DMS53 treated with DMSO at 0.1 percent for 48 hours (cell line): ENCODE data around the gene MBLAC1.

Source experiments
- DNase-seq: peaks from one replicate; lab custom pipeline; 2025; ENCODE audit not compliant: unreplicated experiment; lab: John Stamatoyannopoulos, UW

The MBLAC1 gene

DNA sequence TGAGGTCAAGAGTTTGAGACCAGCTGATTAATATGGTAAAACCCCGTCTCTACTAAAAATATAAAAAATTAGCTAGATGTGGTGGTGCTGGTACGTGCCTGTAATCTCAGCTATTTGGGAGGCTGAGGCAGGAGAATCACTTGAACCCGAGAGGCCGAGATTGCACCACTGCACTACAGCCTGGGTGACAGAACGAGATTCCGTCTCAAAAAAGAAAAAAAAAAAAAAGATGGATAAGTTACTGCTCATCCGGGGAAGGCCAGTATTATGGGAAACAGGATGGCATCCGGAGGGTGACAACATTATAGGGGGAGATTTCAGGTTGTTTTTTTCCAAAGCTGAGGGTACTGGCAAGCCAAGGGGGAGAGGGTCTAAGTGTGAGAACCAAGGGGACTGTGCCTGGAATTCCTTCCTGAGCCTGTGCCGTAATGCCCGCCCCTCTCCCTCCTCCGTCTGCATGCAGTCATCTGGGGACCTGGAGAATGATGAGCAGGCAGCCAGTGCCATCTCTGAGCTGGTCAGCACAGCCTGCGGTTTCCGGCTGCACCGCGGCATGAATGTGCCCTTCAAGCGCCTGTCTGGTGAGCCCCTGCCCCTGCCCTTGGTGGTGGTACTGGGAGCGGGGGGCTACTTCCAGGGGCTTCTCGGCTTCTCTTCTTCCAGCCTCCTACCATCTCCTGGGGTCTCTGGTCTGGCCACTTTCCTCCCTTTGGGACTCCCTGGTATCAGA lies 26.3 kb downstream of the MBLAC1 start:
- no peak for DNase-seq

DNA sequence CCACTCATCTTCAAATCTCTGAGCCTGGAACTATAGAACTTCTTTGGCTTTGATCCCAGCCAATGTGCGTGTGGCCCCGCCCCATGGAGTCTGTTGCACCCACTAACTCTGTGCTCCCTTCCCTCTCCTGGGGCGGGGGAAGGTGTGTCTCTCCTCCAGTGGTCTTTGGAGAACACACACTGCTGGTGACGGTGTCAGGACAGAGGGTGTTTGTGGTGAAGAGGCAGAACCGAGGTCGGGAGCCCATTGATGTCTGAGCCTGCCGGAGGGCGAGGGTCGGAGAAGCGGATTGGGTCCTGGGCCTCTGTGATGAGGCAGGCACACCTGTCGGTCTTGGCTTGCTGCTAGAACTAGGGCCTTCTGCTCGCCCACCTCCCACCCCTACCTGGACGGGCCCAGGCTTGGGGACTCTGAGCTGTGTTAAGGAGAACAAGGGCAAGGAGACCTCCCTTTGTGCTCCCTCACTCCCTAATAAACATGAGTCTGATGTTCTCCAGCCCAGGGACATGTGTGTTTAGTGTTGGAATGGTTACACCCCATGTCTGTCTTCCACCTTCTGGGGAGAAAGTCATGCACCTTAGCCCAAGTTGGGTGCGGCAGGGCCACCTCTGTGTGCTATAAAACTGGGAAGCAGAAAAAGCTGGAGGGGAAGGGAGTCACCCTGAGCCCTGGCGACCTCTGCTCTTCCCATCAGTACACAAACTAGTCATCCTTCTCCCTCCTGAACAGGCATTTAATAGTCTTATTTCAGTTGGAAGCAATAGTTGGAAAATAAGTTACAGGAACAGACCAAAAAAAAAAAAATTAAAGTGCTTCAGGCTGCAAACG lies 27.2 kb downstream of the MBLAC1 start:
- no peak for DNase-seq

DNA sequence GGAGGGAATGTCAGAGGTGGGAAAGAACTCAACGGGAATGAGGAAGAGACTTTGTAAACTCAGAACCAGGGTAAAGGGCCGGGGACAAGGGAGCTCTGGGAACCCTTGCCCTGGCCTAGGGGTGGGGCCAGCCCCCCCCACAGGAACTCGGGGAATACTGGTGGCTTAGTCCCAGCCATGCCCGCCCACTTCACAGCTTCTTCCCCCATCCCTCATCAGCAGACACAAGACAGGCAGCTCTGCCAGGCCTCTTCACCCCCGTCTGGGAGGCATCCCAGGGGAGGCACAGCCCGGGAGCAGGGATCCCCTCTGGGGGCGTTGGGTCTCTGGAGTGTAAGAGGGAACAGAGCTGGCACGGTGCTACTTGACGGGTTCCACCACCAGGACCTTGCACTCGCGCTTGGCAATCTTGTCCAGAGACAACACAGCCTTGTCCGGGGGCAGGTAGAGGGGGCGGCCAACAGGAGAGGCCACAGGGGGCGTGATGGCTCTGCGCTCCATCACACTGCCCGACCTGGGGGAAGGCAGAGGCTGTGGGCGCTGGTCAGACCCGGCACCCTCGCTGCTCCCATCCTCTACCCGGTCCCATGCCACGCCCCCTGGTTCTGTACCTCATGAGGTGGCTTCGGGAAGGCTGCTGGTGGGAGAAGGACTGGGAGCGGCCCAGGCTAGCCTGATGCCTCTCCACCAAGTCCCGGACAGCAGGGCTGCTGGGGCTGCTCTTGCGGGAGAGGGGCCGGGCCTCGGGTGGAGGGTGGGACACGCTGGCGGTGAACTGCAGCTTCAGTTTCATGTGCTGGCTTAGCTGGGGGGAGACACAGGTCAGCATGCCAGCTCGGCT lies 28.1 kb downstream of the MBLAC1 start:
- DNase-seq: no peak

DNA sequence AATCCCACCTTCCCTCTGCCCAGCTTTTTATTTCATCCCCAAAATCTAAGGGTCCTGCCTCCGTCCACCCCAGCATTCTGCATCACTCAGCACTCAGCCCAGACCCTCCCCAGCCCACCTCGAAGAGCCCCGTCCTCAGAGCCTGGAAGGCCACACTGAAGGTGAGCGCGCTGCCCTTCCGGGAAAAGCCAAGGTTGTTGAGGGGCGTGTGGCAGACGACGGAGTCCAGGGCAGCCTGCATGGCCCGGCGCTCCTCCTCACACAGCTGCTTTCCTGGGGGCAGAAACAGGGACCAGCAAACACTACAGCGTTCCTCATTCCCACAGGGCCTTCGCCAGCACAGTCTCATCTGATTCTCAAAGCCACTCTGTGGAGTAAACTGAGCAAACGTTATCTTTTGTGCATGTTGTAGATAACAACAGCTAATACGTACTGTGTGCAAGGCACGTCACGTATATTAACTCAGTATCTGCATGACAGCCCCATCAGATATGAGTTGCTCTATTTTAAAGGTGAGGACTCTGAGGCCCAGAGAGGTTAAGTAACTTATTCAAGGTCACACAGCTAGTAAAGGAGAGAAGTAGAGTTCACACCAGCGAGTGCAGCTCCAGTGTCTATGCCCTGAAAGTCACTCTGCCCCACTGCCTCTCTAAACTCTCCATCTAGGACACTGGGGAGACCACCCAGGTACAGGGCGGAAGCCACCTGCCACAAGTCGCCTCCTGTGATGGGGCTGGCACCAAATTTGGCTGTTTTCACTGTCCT lies 29.0 kb downstream of the MBLAC1 start:
- no peak for DNase-seq

DNA sequence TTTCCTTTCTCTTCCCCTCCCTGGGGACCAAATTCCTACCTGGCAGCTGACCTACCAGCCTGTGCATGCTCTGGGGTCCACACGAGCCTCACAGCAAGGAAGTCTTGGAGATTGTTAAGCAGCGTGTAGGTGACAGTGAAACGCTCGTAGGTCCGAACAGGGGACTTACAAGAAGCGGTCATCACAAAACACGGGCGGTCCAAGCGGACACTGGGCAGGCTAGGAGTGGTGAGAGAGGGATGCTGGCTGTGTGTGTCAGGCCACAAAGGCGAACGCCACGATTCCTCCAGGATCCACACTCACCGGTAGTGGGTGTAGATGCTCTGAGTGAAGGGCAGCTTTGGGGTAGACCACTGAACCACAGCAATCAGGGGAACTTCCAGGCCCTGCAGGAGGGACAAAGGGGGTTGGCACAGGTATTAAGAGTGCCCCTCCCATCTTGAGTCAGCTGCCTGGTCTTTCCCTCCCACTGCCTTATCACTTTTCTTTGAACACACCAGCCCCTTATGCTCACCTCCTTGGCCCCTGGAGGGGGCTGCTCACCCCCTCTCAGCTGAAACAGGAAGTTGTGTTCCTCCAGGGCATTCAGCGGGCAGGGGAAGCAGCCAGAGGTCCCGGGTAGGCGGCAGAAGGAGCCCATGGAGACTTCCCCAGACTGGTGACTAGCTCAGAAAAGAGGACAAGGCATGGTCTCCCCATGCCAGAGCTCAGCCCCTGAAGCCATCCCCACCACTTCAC lies 29.7 kb downstream of the MBLAC1 start:
- no peak for DNase-seq

DNA sequence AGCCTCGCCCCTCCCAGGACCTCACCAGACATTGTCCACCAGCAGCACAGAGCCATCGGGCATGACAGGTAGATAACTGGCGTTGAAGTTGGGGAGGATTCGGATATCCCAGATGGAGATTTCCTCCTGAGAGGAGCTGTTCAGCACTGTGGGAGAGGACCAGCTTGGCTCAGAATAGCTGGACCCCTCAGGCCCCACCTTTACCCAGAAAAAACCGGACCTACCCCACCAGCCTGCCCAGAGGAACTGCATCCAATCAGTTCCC lies 30.2 kb downstream of the MBLAC1 start:
- no peak for DNase-seq

DNA sequence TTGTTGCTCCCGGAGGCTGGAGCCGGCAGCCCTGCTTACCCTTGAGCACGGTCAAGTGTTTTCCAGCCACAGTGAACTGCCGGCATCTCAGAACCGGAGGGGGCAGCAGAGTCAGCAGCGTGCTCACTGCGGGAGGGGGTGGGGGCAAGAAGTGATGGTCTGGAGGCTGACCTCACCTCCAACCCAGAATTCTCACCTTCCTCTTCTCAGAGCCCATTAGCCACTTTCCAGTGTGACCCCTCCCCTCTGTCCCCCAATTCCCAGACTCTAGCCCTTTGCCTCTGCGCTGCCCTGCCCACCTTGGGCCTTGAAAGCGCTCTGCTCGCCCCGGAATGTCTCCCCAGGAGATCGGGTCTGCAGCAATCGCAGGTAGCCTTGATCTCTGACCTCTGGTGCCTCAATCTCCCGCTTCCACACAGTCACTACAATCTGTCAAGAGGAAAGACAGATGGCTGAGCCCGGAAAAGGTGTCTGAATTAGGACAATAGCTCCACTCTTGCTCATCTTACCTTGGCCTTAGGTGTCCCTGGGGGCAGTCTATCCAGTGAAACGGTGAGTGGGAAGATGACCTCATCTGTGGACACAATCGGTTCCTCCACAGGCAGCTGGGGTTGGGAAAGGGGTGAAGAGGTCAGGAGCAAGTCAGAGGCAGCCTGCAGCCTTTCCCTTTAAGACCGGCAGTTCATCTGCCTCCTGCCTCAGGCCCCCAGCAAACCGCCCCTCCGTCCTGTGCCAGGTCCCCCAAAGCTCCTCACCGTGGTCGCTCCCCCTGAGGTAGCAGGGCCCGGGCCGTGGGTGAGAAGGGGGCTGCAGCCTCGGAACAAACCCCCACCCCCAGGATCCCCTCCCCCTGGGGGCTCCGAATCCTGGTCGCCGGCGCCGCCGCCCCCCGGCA lies 30.8 kb downstream of the MBLAC1 start:
- peak; percentile 93 for DNase-seq

DNA sequence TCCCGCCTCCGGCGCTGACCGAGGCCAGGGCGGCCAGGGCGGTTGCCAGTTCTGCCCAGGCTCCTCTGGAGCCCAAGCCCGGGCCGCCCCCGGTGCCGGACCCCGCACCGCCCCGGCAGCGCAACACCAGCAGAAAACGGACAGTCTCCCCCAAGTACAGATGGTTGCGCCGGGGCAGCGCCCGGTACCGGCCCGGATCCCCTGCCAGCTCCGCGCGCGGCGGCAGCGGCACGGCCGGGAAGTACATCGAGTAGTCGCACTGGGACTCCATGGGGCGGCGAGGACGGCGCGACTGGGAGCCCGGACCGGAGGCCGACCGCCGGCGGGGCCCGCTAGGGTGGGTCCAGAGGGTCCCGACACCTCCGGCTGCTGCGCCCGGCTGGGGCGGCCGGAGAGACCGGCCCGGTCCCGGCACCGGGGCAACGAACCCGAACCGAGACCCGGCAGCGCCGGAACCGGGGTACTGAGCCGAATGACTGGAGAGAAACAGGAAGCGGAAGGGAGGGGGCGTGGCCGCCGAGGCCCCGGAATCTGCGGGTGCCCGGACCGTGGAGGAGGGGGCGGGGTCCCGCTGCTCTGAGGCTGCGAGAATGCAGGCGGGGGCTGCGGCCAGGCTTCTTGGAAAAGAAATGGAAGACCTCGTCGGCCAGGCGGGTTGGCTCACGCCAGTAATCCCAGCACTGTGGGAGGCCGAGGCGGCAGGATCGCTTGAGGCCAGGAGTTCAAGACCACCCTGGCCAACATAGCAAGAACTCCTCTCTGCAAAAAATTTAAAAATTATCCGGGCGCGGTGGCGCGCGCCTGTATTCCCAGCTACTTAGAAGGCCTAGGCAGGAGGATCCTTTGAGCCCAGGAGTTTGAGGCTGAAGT lies 31.7 kb downstream of the MBLAC1 start, which contains the start of gene TRAPPC14:
Gene TRAPPC14, minus strand, starts transcription at position 495 of the 870 bp plus-strand sequence. Its CDS starts 224 bp downstream, at position 271.
- DNase-seq: peak; percentile 82

DNA sequence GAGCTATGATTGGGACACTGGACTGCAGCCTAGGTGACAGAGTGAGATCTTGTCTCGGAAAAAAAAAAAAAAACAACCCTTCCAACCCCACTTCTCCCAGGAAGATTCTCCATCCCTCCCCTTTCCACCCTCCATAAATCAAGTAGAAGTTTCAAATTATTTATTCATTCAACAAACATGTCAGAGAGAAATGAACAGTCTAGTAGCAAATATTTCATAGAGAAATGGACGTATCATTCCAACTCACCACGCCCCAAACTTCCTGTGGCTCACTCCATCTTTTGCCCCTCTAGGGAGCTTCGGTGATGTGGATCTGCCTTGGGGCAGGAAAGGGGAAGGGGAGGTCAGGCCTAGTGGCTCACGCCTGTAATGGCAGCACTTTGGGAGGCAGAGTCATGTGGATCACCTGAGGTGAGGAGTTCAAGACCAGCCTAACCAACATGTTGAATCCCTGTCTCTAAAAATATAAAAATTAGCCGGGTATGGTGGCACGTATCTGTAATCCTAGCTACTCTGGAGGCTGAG lies 32.4 kb downstream of the MBLAC1 start:
- no peak for DNase-seq

DNA sequence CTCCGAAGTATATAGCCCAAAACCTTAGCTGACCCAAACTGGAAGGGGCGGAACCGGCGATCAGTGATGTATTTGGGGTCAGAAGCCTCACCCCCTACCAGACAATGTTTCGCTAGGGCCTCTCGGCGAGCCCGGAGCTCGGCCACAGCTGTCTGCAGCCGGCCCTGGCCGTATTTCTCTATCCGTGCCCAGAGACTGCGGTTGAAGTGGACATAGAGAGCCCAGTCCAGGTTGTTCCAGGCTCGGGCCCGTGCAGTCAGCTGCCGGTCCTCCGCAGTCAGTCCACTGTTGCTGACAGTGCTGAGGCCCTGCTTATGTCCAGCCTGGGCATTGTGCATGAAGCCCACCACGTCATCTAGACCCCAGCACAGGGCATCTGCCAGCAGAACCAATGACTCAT lies 33.3 kb downstream of the MBLAC1 start:
- no peak for DNase-seq

DNA sequence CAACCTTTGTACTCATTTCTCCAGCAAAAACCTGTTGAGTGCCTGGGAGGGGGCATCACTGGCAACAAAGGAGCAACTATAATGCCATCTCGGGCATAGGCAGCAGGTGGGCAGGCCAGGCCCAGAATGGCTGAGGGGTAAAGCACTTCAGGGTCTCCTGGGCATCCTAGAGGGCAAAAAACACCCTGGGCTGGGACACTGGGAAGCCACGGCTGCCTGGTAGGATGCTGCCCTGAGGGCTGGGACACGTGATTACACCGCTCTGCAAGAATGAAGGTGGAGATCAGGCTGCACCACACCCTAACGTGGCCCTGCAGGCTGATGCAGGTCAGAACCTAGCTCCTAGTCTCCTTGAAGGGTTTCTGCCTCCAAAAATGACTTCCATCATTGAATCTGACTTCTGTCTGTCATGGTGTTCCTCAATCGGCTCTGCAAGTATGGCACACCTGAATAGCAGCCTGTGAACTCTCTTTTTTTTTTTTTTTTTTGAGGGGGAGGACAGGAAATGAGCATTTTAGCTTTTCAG lies 36.3 kb downstream of the MBLAC1 start:
- DNase-seq: no peak

DNA sequence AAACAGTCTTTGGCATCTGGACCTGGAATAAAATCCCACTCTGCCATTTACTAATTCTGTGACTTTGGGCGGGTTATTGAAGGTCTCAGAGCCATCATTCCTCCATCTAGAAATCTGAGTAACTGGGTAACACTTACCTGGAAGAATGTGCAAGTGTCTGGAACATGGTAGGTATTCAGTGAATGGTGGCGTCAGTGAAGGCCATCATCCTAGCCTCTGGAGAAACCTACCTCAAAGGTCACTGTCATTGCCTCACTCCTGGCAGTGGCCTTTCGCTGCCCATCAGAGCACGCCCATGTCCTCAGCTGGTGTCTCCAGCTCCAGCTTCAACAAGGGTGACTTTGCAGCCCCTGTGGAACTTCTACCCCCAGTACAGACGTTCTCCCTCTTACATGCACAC lies 37.1 kb downstream of the MBLAC1 start:
- no peak for DNase-seq

DNA sequence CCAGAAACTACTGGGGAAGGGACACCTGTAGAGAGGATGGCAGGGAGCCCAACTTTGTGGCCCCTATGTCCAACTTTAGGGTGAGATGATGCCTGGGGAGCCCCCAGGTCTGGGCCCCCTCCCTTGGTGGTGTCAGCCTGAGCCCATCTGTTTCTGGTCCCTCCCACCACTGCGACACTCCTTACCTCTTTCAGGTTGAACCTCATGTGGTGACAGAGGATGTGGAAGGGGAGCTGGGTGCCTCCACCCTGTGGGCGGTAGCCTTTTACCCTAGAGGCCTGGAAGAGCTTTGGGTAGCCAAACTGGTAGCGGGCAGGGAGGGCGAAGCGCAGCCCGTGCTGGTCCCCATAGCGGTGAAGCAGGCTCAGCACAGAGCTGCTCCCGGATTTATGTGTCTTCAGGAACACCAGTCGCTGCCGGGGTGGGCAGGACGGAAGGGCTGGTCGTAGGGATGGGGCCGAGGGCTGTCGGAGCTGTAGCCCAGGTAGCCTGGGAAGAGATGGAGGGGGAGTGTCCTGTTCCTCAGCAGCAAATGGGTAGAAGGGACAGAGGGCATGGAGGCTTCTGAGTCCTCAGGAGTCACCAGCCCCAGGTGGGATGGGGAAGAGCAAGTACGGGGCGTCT lies 39.7 kb downstream of the MBLAC1 start:
- DNase-seq: no peak

DNA sequence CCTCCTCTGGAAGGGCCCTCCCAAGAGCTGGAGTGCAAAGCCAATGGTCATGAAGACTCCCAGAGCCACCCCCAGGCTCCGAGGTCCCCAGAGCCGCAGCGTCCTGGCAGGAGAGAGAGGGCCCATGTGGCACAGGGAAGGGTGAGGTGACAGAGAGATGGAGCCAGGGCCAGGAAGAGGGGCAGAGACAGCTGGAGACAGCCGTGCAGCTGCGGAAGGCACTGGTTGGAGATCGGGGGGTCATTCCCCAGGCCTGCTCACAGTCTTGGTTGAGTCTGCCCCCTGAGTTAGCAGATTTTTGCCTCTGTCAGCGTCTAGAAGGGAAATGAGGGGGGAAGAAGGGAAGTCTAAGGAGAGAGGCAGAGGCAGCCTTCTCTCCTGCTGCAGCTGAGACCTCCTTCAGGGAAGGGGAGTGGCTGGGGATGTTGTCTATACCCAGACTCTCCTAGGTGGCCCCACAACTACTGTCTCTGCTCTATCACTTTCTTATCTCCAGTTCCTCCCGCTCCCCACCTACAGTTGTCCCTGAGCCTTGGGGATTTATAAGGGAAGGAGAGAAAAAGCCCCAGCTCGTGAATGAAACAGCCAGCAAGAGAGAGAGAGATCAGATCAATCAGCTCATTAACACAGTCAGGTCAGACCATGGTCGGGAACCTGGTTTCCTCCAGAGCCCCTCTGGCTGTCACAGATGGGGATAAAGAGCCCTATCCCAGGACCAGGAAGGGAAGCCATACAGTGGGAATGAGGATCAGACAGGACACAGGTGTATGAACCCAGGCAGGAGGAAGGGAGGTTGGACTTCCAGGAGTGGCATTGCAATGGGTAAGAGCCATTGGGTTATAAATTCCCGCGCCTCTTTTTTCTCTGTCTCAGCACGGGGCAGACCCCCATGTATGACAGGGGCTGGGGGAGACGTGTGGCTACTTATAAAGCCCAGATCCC lies 40.5 kb downstream of the MBLAC1 start:
- DNase-seq: no peak

DNA sequence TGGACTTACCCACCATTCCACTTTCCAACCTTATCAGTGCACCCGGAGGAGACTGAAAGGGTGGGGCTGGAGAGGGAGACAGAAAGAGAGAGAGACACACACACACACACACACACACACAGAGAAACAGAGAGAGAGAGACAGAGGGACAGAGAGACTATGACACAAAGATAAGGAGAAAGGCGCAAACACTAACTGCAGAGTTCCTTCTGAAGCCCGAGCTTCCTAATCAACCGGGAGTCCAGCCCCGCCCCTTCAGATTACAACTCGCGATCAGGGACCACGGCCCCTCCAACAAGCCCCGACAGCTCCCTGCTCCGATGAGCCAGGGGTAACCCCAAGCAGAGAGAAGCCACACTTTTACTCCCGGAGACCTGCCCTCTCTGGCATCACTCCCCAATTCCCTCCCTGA lies 41.2 kb downstream of the MBLAC1 start:
- DNase-seq: no peak

DNA sequence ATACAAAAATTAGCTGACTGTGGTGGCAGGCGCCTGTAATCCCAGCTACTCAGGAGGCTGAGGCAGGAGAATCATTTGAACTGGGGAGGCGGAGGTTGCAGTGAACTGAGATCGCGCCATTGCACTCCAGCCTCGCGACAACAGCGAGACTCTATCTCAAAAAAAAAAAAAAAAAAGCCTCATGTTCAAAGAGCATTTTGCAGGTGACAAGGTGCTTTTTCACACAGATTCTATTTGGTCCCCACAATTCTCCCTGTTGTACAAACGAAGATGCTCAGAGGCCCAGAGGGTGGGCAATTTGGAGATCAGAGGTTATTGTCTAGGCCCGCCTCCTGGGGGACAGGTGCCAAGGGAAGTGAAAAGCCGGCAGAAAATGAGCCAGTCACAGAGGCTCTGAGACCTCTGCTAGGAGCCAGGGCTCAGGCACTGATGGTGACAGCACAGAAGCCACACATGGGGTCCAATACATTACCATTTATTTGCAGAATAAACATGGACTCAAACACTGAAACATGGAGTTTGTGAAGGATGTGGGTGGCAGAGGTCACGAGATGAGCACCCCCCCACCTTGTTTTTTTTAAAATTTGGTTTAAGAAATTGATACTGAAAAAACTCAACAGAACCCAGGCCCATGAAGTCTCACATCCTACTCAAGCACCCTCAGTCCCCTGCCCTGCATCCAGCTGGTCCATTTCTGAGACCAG lies 42.5 kb downstream of the MBLAC1 start:
- no peak for DNase-seq
